H1 (cell line): Measurements from ENCODE around the gene NDUFAF8.

ENCODE experiments used
- ATF2 ChIP-seq: IDR thresholded peaks from 2 replicates; pipeline ENCODE4 v1.6.1; 2012; ENCODE audit warnings: low read length, inconsistent platforms
- CBX5 ChIP-seq: fragments of 300-800, 300-1000 bp; sonication (generic); IDR thresholded peaks from 2 replicates; pipeline ENCODE4 v1.7.1; 2016; ENCODE audit warnings: antibody characterized with exemption, low read length, low read depth
- CTCF ChIP-seq, 3 experiments: IDR thresholded peaks; 1 replicate in 2 of 3; 2 replicates in 1 of 3; pipeline versions ENCODE4 v1.5.1 to v1.6.1; 2011; ENCODE audit warnings: low read length in 3 of 3, mild to moderate bottlenecking in 3 of 3, inconsistent platforms in 2 of 3, low read depth in 1 of 3, moderate library complexity in 1 of 3; ENCODE audit not compliant: insufficient read depth in 1 of 3; ENCODE audit errors: control extremely low read depth in 1 of 3
- FOSL1 ChIP-seq: IDR thresholded peaks from 2 replicates; pipeline ENCODE4 v1.6.1; 2011; ENCODE audit warnings: mild to moderate bottlenecking, low read depth, low read length, moderate library complexity; ENCODE audit not compliant: insufficient read depth
- KDM1A ChIP-seq: fragments of 200-600, 300-600 bp; sonication (generic); IDR thresholded peaks from 2 replicates; pipeline ENCODE4 v1.7.1; 2016; ENCODE audit warnings: mild to moderate bottlenecking, low read length, borderline replicate concordance
- POLR2A ChIP-seq, 2 experiments: IDR thresholded peaks; 1 replicate in 1 of 2; 2 replicates in 1 of 2; pipeline ENCODE4 v1.6.1; 2011; ENCODE audit warnings: low read depth in 2 of 2, low read length in 2 of 2, mild to moderate bottlenecking in 2 of 2; ENCODE audit errors: control extremely low read depth in 1 of 2
- POLR2AphosphoS5 ChIP-seq: IDR thresholded peaks from 2 replicates; pipeline ENCODE4 v1.6.1; 2011; ENCODE audit warnings: low read depth, low read length
- RXRA ChIP-seq: IDR thresholded peaks from 2 replicates; pipeline ENCODE4 v1.6.1; 2011; ENCODE audit warnings: low read depth, mild to moderate bottlenecking, low read length, moderate library complexity; ENCODE audit not compliant: insufficient read depth
- SP2 ChIP-seq: IDR thresholded peaks from 2 replicates; pipeline ENCODE4 v1.6.1; 2012; ENCODE audit warnings: mild to moderate bottlenecking, low read length, inconsistent platforms
- TBP ChIP-seq: IDR thresholded peaks from 2 replicates; pipeline ENCODE4 v1.6.1; 2011; ENCODE audit warnings: low read depth, low read length, improper control_type of control experiment
- TEAD4 ChIP-seq: IDR thresholded peaks from 2 replicates; pipeline ENCODE4 v1.6.1; 2012; ENCODE audit warnings: low read depth, low read length, inconsistent platforms, mixed read lengths
- USF2 ChIP-seq: IDR thresholded peaks from 2 replicates; pipeline ENCODE4 v1.6.1; 2011; ENCODE audit warnings: low read length, improper control_type of control experiment
- ZNF274 ChIP-seq: IDR thresholded peaks from 2 replicates; pipeline ENCODE4 v1.7.0; 2012; ENCODE audit warnings: low read length, borderline replicate concordance; ENCODE audit errors: extremely low read depth

- TF ChIP-seq USF2, result no peak
- TF ChIP-seq CTCF (IDR thresholded peaks at IDR 0.05; ENCODE audit: control extremely low read depth in 1 of 3, insufficient read depth in 1 of 3, low read depth in 1 of 3, low read length in 3 of 3), result no peak
- TF ChIP-seq CBX5, result no peak
- TF ChIP-seq FOSL1, result no peak
- TF ChIP-seq POLR2A (IDR thresholded peaks at IDR 0.05; ENCODE audit: control extremely low read depth in 1 of 2, low read depth in 2 of 2, low read length in 2 of 2), result no peak
- TF ChIP-seq RXRA, result no peak
- TF ChIP-seq POLR2AphosphoS5, result no peak
- no peak for TF ChIP-seq TEAD4
- TF ChIP-seq SP2, result no peak
- TF ChIP-seq ATF2, result no peak
- TF ChIP-seq TBP, result no peak
- TF ChIP-seq KDM1A, result no peak
- TF ChIP-seq ZNF274, result no peak
Measured at GRCh38 chr17:81264640-81265039, 25.5 kb downstream of the NDUFAF8 start.
